ENCODE results near the gene CCSER1. TPM values are rescaled to one million over a fixed set of nuclear protein-coding genes. Genes with fewer than 3 reads are reported as not detected.

CCSER1 gene
- total and polyA plus RNA-seq, 2 donors (not counting 1 experiment from before 2014, with no cell fraction given) = 10.7 to 39.5 TPM

- no peak for ATAC-seq (ENCODE audit: low read depth)
- intact Hi-C loops (cut with micrococcal nuclease) = no loop called here
- POLR2A ChIA-PET = no interaction called here
Observed at GRCh38 chr4:90174621-90175023, 47.4 kb downstream of the CCSER1 start.

GRCh38 chr4:90181644-90182043 is 54.5 kb downstream of the CCSER1 start:
- CTCF ChIA-PET = no interaction called here
- Histone ChIP-seq H3K9ac (ENCODE audit: low read length) (no peak overlapping the region), H3K9me3 (ENCODE audit: control extremely low read depth in 1 of 3, control insufficient read depth in 2 of 3, insufficient read depth in 1 of 3, low read length in 2 of 3) (no peaks in the 10 kb centered on the region), H3K27ac (ENCODE audit: low read length in 2 of 2) (no peak overlapping the region), H3K4me1 (ENCODE audit: control insufficient read depth in 2 of 2, insufficient read depth in 2 of 2, low read length in 2 of 2) (no peaks in the 10 kb centered on the region), H4K20me1 (ENCODE audit: control insufficient read depth, insufficient read depth, low read length, poor library complexity, severe bottlenecking) (no peaks in the 10 kb centered on the region), H3K4me2 (replicated peaks; ENCODE audit: low read depth, low read length, poor library complexity, severe bottlenecking) (no peak overlapping the region), H3K79me2 (ENCODE audit: control insufficient read depth, insufficient read depth, low read length) (peaks cover 19% of the 10 kb centered on the region), H2AFZ (ENCODE audit: insufficient read depth, low read depth, low read length, poor library complexity, severe bottlenecking) (no peak overlapping the region), H3K36me3 (replicated peaks in 1 of 2; ENCODE audit: control extremely low read depth in 1 of 2, control insufficient read depth in 1 of 2, extremely low read depth in 1 of 2, insufficient read depth in 2 of 2, low read length in 1 of 2) (no peaks in the 10 kb centered on the region), H3K4me3 (ENCODE audit: control extremely low read depth in 1 of 5, extremely low read depth in 1 of 5, insufficient read depth in 1 of 5, low read depth in 2 of 5, low read length in 4 of 5) (no peak overlapping the region), H3K27me3 (replicated peaks in 1 of 4; ENCODE audit: control extremely low read depth in 1 of 4, control insufficient read depth in 3 of 4, insufficient read depth in 4 of 4, low read length in 3 of 4) (no peaks in the 10 kb centered on the region)
- no peak for TF ChIP-seq CTCF (IDR thresholded peaks at IDR 0.05)
- no peak for TF ChIP-seq EZH2 (IDR thresholded peaks at IDR 0.05; ENCODE audit: borderline replicate concordance, insufficient read depth, low read depth, low read length, poor library complexity, severe bottlenecking)
- 100% methylated on average over 1 of the region's 1 CpG for WGBS (ENCODE audit: insufficient coverage)
- Mint-ChIP-seq H3K4me1 (peaks cover 3% of the 10 kb centered on the region), H3K27ac (no peak overlapping the region), H3K9me3 (ENCODE audit: insufficient read depth) (no peaks in the 10 kb centered on the region), H3K4me3 (no peak overlapping the region), H3K27me3 (no peaks in the 10 kb centered on the region)
- intact Hi-C loops (cut with micrococcal nuclease) = no loop called here
- DNase-seq (no peak), ATAC-seq (ENCODE audit: low read depth) (no peak)
- POLR2A ChIA-PET = no interaction called here

More at GRCh38 chr4:90174621-90175023, 47.4 kb downstream of the CCSER1 start:
- H3K79me2 ChIP-seq (ENCODE audit: control insufficient read depth, insufficient read depth, low read length) = peaks cover 9% of the 10 kb centered on the region
- TF ChIP-seq EZH2 (IDR thresholded peaks at IDR 0.05; ENCODE audit: borderline replicate concordance, insufficient read depth, low read depth, low read length, poor library complexity, severe bottlenecking) (no peak), CTCF (IDR thresholded peaks at IDR 0.05) (no peak)
- H3K4me2 ChIP-seq (replicated peaks; ENCODE audit: low read depth, low read length, poor library complexity, severe bottlenecking) = no peak overlapping the region
- H3K27ac Mint-ChIP-seq = no peak overlapping the region
- no peak overlapping the region for H2AFZ ChIP-seq (ENCODE audit: insufficient read depth, low read depth, low read length, poor library complexity, severe bottlenecking)
- H3K4me3 Mint-ChIP-seq = no peak overlapping the region
- no peak overlapping the region for H3K27ac ChIP-seq (ENCODE audit: low read length in 2 of 2)
- no peak overlapping the region for H3K4me3 ChIP-seq (ENCODE audit: control extremely low read depth in 1 of 5, extremely low read depth in 1 of 5, insufficient read depth in 1 of 5, low read depth in 2 of 5, low read length in 4 of 5)
- no peaks in the 10 kb centered on the region for H3K9me3 ChIP-seq (ENCODE audit: control extremely low read depth in 1 of 3, control insufficient read depth in 2 of 3, insufficient read depth in 1 of 3, low read length in 2 of 3)
- no peaks in the 10 kb centered on the region for H3K4me1 ChIP-seq (ENCODE audit: control insufficient read depth in 2 of 2, insufficient read depth in 2 of 2, low read length in 2 of 2)
- no peak overlapping the region for H3K9ac ChIP-seq (ENCODE audit: low read length)
- DNase-seq = no peak
- CTCF ChIA-PET = no interaction called here
- H3K9me3 Mint-ChIP-seq (ENCODE audit: insufficient read depth) = peaks cover 4% of the 10 kb centered on the region
- H3K27me3 Mint-ChIP-seq = no peaks in the 10 kb centered on the region
- WGBS (ENCODE audit: insufficient coverage) = 76% methylated on average over 2 of the region's 3 CpGs
- no peaks in the 10 kb centered on the region for H3K27me3 ChIP-seq (replicated peaks in 1 of 4; ENCODE audit: control extremely low read depth in 1 of 4, control insufficient read depth in 3 of 4, insufficient read depth in 4 of 4, low read length in 3 of 4)
- H4K20me1 ChIP-seq (ENCODE audit: control insufficient read depth, insufficient read depth, low read length, poor library complexity, severe bottlenecking) = no peaks in the 10 kb centered on the region
- no peaks in the 10 kb centered on the region for H3K4me1 Mint-ChIP-seq
- no peaks in the 10 kb centered on the region for H3K36me3 ChIP-seq (replicated peaks in 1 of 2; ENCODE audit: control extremely low read depth in 1 of 2, control insufficient read depth in 1 of 2, extremely low read depth in 1 of 2, insufficient read depth in 2 of 2, low read length in 1 of 2)

Data from B cell (primary cell).